IPS-20b (cell line): ENCODE results near the gene KIF25.

ENCODE experiments used
- H3K27ac ChIP-seq: one replicate; pipeline ENCODE4 v1.5.1; 2013; ENCODE audit warnings: low read length
- H3K27me3 ChIP-seq: 2 replicates; pipeline ENCODE4 v1.6.1; 2013; ENCODE audit warnings: mild to moderate bottlenecking, low read length, inconsistent platforms; ENCODE audit not compliant: insufficient read depth
- H3K36me3 ChIP-seq: 2 replicates; pipeline ENCODE4 v1.6.1; 2013; ENCODE audit warnings: low read depth, mild to moderate bottlenecking, inconsistent platforms, low read length, moderate library complexity; ENCODE audit not compliant: insufficient read depth
- H3K4me1 ChIP-seq: 2 replicates; pipeline ENCODE4 v1.6.1; 2013; ENCODE audit warnings: mild to moderate bottlenecking, control low read depth, inconsistent platforms, low read length, moderate library complexity; ENCODE audit not compliant: insufficient read depth
- H3K4me3 ChIP-seq: 2 replicates; pipeline ENCODE4 v1.5.1; 2013; ENCODE audit warnings: mild to moderate bottlenecking, low read length, inconsistent platforms
- H3K9ac ChIP-seq: 2 replicates; pipeline ENCODE4 v1.6.1; 2013; ENCODE audit warnings: low read depth, mild to moderate bottlenecking, inconsistent platforms, low read length, moderate library complexity
- H3K9me3 ChIP-seq: 2 replicates; pipeline ENCODE4 v1.6.1; 2013; ENCODE audit warnings: mild to moderate bottlenecking, low read depth, low read length, inconsistent platforms; ENCODE audit not compliant: insufficient read depth

Gene KIF25

DNA sequence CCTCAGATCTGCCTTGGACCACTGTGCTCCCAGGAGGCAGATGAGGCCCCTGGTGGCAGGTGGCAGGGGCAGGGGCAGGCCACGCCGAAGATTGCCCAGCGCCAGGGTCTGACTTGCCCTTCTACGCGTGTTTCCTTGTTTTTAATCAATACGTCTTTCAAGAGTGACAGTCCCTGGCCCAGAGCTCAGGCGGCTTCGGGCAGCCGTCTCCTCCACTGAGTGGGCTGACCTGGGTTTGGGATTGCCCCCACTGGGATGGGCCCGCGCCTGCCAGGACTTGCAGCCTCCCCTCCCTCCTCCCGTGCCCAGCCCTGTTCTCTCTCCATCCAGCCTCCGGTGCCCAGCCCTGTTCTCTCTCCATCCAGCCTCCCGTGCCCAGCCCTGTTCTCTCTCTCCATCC is 60.4 kb downstream of the KIF25 start:
- H3K9ac ChIP-seq: no peak overlapping the region
- no peaks in the 10 kb centered on the region for H3K36me3 ChIP-seq
- no peaks in the 10 kb centered on the region for H3K27me3 ChIP-seq

DNA sequence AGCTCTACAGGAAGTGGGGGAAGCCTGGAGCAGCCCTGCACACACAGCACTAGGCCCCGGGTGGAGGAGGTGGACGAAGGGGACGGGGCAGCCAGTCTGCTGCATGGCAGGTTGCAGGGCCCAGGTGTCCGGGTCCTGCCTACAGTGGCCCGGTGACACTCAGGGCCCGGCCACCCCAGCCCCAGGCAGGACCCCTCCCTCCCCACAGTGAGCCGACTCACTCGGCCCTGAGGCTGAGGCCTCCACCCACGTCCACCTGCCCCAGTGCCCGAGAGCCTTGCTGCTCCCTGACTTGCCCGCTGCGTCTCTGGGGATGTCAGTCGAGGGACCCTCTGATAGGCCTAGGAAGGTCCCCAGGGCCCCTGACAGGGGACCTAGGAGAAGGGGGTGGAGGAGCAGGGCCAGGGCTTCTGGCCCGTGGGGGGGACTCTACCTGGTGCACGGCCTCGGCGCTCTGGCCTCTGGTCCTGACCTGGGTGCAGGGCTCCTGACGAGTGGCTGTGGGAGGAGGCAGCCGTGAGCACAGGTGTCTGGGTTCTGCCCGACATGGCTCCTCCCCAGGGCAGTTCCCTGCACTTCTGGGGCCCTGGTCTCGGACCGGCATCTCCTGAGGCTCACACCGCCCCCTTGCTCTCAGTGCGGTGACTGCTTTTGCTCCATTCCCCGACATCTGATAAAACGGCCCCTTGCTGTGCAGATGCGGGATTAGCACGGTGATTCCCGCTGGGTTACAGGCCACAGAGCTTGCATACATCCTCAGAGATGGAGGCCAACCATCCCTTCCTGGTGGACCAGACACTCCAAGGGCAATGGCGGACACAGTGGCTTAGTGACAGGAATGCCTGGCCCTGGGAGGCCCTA is 61.5 kb downstream of the KIF25 start:
- Histone ChIP-seq H3K9ac (no peak overlapping the region), H3K36me3 (no peaks in the 10 kb centered on the region), H3K9me3 (no peaks in the 10 kb centered on the region), H3K4me3 (no peak overlapping the region), H3K27ac (no peak overlapping the region), H3K4me1 (no peaks in the 10 kb centered on the region), H3K27me3 (no peaks in the 10 kb centered on the region)

More for the DNA sequence above, 60.4 kb downstream of the KIF25 start:
- H3K4me3 ChIP-seq: no peak overlapping the region
- no peaks in the 10 kb centered on the region for H3K9me3 ChIP-seq
- no peak overlapping the region for H3K27ac ChIP-seq
- H3K4me1 ChIP-seq: no peaks in the 10 kb centered on the region

DNA sequence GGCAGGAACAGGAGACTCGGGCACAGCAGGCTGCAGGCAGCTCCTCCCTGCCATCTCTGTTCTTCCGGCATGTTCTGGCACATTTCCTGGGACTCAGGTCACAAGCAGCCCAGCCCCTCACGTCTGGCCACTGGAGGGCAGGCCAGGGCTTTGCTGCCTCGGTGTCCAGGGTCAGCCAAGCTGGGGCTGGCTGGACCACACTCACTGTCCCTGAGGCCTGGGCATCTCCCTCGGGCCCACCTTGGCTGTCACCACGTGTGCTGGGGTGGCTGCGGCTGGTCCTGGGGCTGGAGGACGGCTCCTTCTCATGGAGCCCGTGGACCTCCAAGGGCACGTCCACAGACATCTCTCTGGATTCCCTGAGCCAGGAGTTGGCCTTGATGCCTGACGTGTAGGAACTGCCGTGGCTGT is 63.1 kb downstream of the KIF25 start:
- H3K36me3 ChIP-seq: no peaks in the 10 kb centered on the region
- no peaks in the 10 kb centered on the region for H3K9me3 ChIP-seq
- no peak overlapping the region for H3K27ac ChIP-seq
- H3K4me3 ChIP-seq: no peak overlapping the region
- H3K9ac ChIP-seq: no peak overlapping the region
- no peaks in the 10 kb centered on the region for H3K27me3 ChIP-seq
- H3K4me1 ChIP-seq: no peaks in the 10 kb centered on the region

DNA sequence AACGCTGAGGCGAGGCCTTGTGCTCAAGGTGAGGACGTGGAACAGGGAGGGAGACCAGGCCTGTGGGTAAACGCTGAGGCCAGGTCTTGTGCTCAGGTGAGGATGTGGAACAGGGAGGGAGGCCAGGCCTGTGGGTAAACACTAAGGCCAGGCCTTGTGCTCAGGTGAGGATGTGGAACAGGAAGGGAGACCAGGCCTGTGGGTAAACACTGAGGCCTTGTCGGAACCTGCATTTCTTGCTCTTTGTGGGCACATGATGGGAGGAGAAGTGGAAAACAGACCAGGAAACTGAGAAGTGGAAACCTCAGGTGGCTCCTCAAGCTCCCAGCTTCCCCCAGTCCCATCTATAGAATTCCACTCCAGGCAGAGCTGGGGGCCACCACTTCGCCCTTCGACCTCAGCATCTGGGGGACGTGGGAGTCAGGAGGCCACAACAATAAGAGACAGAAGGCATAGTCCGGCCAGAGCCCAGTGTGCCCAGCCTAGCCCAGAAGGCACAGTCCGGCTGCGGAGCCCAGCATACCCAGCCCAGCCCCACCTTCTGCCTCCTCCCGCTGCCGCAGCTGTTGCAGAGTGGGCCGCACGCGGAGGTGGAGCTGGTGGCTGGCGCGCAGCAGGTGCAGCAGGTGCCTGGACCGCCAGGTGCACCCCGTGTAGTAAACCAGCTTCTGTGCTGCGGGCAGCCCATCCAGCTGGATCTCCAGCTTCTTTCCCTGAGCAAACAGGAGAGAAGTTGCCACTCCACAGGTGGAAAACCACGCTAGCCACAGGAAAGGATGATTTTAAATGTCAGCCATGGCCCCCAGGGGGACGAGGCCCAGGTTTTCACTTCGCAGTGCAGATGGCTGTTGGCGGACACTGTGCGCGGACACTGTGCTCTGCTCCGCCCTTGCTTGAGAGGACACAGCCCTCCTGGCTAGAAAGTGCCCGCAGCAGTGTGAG is 64.1 kb downstream of the KIF25 start:
- no peaks in the 10 kb centered on the region for H3K9me3 ChIP-seq
- H3K4me3 ChIP-seq: no peak overlapping the region
- H3K4me1 ChIP-seq: no peaks in the 10 kb centered on the region
- H3K27me3 ChIP-seq: no peaks in the 10 kb centered on the region
- H3K36me3 ChIP-seq: no peaks in the 10 kb centered on the region
- no peak overlapping the region for H3K27ac ChIP-seq
- H3K9ac ChIP-seq: no peak overlapping the region

DNA sequence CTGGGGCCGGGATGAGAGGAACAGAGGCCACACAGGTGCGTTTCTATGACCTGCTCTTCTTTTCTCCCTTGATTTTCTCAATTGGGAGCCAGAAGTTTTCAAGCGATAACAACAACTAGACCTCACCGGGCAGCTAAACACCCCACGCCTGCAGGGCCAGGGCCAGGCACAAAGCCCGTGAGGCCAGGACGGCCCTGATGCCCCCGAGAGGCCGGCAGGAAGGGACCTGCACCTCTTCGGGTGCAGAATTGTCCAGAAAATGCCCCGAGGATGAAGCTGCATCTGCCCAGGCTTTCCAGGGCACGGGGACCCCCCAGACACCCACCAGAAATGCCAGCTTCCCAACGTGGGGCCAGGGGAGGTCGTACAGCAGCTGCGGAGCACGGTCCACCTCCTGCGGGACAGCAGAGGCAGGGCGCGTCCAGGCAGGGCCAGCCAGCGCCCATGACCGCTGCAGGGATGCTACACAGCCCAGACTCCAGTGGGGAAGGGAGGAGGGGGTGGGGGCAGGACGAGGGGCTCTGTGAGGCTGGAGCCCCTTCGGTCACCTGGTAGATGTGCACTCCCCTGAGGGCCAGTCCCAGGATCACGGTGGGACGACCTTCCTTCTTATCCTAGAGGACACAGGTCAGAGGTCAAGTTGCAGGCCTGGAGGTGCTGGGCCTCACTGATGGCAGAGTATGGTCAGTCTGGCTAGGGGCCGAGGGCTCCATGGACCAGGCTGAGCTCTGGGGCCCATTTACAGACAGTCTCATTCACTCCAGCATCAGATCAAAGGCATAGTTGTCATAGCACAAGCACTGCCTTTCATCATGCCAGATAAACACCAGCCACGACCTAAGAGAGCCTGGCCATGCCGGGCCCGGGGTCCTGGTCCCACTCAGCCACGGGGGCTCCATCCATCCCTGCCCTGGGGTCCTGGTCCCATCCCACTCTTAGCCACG is 65.1 kb downstream of the KIF25 start:
- Histone ChIP-seq H3K4me3 (no peak overlapping the region), H3K9ac (no peak overlapping the region), H3K27me3 (no peaks in the 10 kb centered on the region), H3K4me1 (no peaks in the 10 kb centered on the region), H3K27ac (no peak overlapping the region), H3K9me3 (no peaks in the 10 kb centered on the region), H3K36me3 (no peaks in the 10 kb centered on the region)

DNA sequence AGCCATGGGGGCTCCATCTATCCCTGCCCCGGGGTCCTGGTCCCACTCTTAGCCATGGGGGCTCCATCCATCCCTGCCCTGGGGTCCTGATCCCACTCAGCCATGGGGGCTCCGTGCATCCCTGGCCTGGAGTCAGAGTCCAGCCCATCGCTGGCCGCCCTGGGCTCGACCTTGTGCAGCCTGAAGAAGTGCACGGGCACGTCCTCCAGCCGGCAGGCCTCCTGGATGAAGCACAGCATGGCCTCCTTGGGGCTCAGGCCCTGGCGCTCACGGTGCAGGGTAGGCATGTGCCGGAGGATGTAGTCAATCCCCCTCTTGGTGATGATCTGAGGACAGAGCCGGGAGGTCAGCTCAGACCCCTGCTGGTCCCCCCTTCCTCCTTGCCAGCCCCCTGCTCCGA is 66.0 kb downstream of the KIF25 start:
- no peak overlapping the region for H3K4me3 ChIP-seq
- no peaks in the 10 kb centered on the region for H3K36me3 ChIP-seq
- H3K27ac ChIP-seq: no peak overlapping the region
- no peak overlapping the region for H3K9ac ChIP-seq
- no peaks in the 10 kb centered on the region for H3K4me1 ChIP-seq
- no peaks in the 10 kb centered on the region for H3K27me3 ChIP-seq
- no peaks in the 10 kb centered on the region for H3K9me3 ChIP-seq

DNA sequence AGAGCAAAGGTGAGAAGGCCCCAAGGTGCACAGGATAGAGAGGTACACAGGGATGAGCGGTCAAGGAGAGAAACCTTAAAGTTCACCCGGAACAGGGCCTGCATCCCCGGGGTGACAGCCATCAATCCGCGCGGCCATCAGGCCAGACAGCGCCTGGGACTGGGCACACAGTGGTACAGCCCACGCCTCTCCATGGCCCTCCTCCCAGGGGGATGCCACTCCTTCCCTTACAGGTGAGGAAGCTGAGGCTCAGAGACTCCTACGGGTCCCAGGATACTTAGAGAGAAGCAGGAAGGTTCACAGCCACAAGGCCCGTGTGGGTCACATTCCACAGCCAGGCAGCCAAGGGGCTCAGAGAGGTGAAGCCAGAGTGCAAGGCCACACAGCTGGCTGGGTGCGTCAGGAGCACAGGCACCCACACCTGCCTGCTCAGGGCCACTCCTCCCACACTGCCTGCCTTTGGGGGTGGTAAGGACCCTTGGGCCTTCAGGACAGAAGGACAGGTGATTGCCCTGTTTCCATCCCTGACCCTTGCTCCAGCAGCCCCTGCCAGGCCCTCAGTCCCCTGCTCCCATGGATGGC is 66.8 kb downstream of the KIF25 start:
- Histone ChIP-seq H3K27me3 (no peaks in the 10 kb centered on the region), H3K4me1 (no peaks in the 10 kb centered on the region), H3K27ac (no peak overlapping the region), H3K4me3 (no peak overlapping the region), H3K9ac (no peak overlapping the region), H3K9me3 (no peaks in the 10 kb centered on the region), H3K36me3 (no peaks in the 10 kb centered on the region)

DNA sequence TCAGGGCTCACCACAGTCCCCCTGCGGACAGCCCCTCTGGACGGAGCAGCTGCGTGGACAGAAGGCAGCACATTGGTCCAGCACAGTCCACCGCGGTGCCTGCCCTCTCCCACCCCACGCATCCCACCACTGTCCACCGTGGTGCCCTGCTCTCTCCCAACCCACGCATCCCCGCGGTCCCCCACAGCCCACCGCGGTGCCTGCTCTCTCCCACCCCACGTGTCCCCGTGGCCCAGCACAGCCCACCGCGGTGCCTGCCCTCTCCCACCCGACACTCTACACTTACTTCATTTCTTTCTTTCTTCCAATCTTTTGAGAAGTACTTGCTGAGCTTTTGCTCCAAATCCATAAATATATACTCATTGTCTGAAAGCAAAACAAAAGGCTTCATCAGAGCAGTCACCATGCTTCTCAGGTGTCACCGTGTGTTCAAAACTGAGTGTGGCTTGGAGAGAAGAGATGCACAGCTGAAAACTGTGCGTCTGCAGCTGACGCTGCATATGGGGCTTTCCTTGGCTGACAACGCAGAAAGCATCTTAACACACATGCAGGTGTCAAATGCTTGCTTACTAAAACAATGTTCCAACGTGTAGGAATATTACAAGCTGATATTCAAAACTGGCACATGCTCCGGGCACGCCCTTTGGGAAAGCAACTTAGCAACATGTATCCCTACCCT is 69.7 kb downstream of the KIF25 start:
- H3K27ac ChIP-seq: no peak overlapping the region
- no peak overlapping the region for H3K4me3 ChIP-seq
- no peaks in the 10 kb centered on the region; the same call in 1 of the 2 replicates for H3K4me1 ChIP-seq
- H3K9me3 ChIP-seq: no peaks in the 10 kb centered on the region
- H3K27me3 ChIP-seq: no peaks in the 10 kb centered on the region
- no peak overlapping the region for H3K9ac ChIP-seq
- H3K36me3 ChIP-seq: no peaks in the 10 kb centered on the region

DNA sequence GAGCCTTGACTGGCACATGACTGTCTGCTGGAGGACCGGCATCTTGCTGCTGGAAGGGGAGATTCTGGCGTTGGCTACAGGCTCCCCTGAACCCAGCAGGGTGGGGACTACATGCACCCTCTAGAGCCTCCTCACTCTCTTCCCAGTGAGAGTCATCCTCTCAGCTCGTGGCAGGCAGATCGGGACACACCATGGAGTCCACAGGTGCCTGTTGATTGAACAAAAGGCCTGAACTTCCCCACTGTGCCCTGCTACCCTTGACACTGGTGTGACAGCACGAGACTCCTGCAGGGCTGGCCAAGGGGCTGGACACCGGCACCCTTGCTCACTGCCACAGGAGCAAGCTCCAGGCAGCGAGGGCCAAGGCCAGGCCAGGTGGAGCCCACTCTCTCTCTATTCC is 73.3 kb downstream of the KIF25 start:
- Histone ChIP-seq H3K9ac (no peak overlapping the region), H3K27ac (no peak overlapping the region), H3K9me3 (no peaks in the 10 kb centered on the region), H3K4me3 (no peak overlapping the region), H3K36me3 (no peaks in the 10 kb centered on the region), H3K4me1 (no peaks in the 10 kb centered on the region; the same call in 1 of the 2 replicates), H3K27me3 (no peaks in the 10 kb centered on the region)

DNA sequence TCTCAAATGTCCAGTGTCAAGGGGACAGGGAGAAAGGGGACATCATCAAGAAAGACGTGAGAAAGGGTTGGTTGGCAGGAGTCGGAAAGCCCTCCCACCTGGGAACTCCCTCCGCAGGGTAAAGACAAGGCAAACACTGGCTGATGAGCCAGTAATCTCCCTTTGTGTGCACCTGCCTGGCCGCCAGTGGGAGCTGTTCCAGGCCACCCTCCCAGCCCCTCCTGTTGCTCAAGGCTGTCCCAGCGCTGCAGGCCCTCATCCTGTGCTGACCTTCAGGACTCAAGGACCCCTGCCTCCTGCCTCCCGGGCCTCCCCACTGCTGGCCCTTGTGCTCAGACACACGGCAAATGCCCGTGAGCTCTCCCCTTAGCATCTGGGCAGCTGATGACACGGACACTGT is 74.1 kb downstream of the KIF25 start:
- H3K4me3 ChIP-seq: no peak overlapping the region
- no peaks in the 10 kb centered on the region for H3K27me3 ChIP-seq
- no peak overlapping the region for H3K9ac ChIP-seq
- H3K9me3 ChIP-seq: no peaks in the 10 kb centered on the region
- H3K36me3 ChIP-seq: no peaks in the 10 kb centered on the region
- no peaks in the 10 kb centered on the region; the same call in 1 of the 2 replicates for H3K4me1 ChIP-seq
- no peak overlapping the region for H3K27ac ChIP-seq
